Neuron (in vitro differentiated cells): ENCODE results near the gene ZBTB6.

Experiments
- H2AFZ ChIP-seq: one replicate; pipeline ENCODE4 v1.6.1; 2013; ENCODE audit warnings: low read depth, mild to moderate bottlenecking, inconsistent platforms, low read length, moderate library complexity
- H3K27me3 ChIP-seq: one replicate; pipeline ENCODE4 v1.6.1; 2013; ENCODE audit warnings: low read length; ENCODE audit not compliant: insufficient read depth
- H3K36me3 ChIP-seq: one replicate; pipeline ENCODE4 v1.6.1; 2013; ENCODE audit warnings: low read length; ENCODE audit not compliant: insufficient read depth
- H3K4me1 ChIP-seq: one replicate; pipeline ENCODE4 v1.6.1; 2013; ENCODE audit warnings: low read length; ENCODE audit not compliant: insufficient read depth
- H3K4me3 ChIP-seq: 2 replicates; pipeline ENCODE4 v1.5.1; 2013; ENCODE audit warnings: mild to moderate bottlenecking, low read length, moderate library complexity
- H3K9me3 ChIP-seq: one replicate; pipeline ENCODE4 v1.6.1; 2013; ENCODE audit warnings: low read length

Gene ZBTB6

GRCh38 chr9:122860319-122861142 lies 52.6 kb downstream of the ZBTB6 start:
- Histone ChIP-seq H3K36me3 (peaks cover 82% of the 10 kb centered on the region), H3K4me1 (no peaks in the 10 kb centered on the region), H2AFZ (no peak overlapping the region), H3K9me3 (no peaks in the 10 kb centered on the region), H3K27me3 (no peaks in the 10 kb centered on the region), H3K4me3 (no peak overlapping the region)
